HG02943 (cell line): Measurements from ENCODE around the gene GAD2.

Experiments
- ATAC-seq: cut with Tn5 transposase; IDR thresholded peaks from one replicate; pipeline ENCODE4 v1.9.1; 2021; ENCODE audit warnings: mild to moderate bottlenecking, low read depth, moderate library complexity; ENCODE audit not compliant: unreplicated experiment

Gene GAD2

GRCh38 chr10:26220901-26221300, 4.3 kb downstream of the GAD2 start:
- no peak for ATAC-seq

GRCh38 chr10:26221541-26221940, 5.0 kb downstream of the GAD2 start:
- ATAC-seq: no peak

DNA sequence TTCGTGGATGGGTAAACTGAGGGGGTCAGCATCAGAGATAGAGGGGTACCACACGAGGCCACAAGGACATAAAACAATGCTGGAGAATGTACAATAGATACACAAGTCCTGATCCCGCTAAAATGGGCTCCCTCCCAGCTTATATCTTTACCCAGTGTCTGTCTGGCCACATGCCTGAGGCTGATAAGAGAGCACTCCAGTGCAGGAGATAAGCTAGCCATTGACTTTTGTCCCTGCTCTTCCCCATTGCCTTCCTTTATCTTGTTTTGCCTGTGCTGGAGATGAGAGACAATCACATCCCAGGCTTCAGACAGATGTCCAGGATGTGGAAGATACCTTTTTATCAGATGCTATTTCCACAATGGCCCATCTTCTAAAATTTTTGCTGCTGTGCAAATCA, 6.0 kb downstream of the GAD2 start:
- ATAC-seq: no peak

DNA sequence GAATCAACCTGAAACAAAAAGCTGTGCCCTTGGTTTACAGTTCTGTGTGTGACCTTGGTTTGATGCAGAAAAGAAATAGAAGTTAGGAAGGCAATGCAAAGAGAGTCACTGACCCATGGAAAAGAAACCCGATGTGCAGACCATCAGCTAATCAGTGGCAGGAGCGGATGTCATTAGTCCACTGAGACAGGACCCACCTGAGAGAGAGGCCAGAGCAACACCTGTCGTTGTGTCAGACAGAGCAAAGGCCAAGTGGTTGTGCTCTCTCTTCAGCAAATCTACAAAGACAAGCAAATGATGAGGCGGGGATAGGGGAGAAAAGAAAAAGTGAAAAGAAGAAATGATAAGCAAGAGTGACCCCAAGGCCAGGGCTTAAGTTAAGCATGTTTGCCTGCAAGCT, 8.7 kb downstream of the GAD2 start:
- ATAC-seq: no peak

DNA sequence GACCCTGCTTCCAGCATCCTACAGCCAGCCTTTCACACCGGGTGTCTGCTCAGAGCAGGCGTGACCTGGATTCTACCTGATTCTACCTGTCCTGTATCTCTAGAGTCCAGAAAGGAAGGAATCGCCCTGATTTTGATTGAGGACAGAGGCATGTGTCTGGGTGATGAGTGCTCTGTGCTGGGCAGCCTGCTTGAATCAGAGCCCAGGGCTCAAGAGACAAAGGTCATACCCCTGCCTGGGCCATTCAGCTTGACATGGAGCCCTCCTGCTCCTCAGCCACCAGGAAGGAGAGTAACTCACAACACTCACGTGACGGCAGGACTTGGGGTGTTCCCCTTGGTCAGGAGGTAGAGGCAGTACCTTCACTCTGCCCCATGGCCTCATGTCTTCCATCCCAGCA, 11.2 kb downstream of the GAD2 start:
- no peak for ATAC-seq

DNA sequence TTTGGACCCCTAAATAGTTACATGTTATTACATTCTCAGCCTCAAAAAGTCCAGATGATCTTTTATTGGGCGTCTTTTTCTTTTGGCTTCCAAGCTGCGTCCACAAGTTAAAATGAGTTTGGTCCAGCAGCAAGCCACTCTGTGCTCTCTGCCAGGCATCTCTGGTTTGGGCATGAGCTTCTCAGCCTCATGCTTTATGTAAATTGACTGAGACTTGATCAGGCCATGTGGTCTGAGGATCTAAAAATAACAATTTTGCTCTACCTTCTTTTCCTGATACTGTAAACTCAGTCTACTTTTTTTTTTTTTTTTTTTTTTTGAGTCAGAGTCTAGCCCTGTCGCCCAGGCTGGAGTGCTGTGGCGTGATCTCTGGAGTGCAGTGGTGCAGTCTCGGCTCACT, 15.6 kb downstream of the GAD2 start:
- ATAC-seq: no peak

- ATAC-seq: no peak
Observed at GRCh38 chr10:26235761-26236160, 19.2 kb downstream of the GAD2 start.

- no peak for ATAC-seq
Observed at GRCh38 chr10:26238378-26238777, 21.8 kb downstream of the GAD2 start.

- no peak for ATAC-seq
Observed at GRCh38 chr10:26242706-26243350, 26.3 kb downstream of the GAD2 start.

GRCh38 chr10:26243351-26243720, 26.8 kb downstream of the GAD2 start:
- no peak for ATAC-seq

DNA sequence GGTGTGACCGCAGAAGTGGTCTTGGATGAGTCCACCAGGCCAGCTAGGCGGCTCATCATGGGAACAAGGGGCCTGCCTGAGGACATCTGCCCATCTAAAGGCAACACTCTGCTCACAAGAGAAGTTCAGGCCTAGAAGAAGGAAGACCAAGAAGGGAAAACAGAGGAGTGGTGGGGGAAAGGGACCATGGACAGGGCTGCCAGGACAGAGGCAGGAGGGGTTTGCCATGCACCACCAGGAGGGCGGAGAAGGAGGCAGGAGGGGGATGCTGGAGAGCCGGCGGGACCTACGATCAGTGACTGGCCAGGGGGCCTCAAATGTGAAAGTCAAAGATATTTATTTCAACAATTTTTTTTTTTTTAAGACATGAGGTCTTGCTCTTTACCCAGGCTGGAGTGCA, 33.1 kb downstream of the GAD2 start:
- ATAC-seq: no peak

GRCh38 chr10:26251925-26252324, 35.4 kb downstream of the GAD2 start:
- ATAC-seq: no peak

- ATAC-seq: no peak
Observed at GRCh38 chr10:26254616-26255015, 38.0 kb downstream of the GAD2 start.

- no peak for ATAC-seq
Observed at GRCh38 chr10:26259341-26259740, 42.8 kb downstream of the GAD2 start.

DNA sequence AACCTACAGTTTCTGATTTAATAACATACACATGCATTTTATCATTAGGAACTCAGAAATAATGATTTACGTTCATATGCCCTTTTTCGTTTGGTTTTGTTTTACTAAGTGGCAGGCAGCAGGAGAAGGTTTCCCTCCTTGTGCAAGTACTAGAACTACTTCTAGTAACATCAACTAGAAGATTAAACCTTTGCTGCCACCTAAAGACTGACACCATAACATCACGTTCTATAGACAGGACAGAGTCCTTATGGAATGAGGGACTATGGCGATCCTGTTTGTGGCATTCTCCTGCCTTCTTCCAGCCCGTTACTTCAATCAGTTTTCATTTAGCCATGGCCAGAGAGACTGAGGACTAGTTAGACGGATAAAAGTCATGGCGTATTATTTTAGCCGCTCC, 53.2 kb downstream of the GAD2 start:
- ATAC-seq: no peak

DNA sequence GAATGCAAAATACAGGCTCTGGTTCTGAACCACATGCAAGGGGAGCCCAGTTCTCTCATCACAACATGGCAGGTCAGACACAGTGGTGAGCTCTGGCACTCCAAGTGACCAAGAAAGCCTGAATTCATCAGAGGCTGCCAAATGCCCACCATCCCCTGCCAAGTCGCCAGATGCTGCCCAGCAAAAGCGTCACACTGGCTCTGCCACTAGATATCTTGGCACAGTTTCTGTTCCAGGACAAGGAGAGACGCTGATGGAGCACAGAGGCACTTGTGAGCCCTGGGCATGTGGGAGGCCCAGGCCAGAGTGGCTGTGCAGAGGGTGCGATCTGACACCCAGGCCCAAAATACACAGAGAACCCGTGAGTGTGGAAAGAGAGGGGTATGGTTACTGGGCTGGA, 57.8 kb downstream of the GAD2 start:
- ATAC-seq: no peak

DNA sequence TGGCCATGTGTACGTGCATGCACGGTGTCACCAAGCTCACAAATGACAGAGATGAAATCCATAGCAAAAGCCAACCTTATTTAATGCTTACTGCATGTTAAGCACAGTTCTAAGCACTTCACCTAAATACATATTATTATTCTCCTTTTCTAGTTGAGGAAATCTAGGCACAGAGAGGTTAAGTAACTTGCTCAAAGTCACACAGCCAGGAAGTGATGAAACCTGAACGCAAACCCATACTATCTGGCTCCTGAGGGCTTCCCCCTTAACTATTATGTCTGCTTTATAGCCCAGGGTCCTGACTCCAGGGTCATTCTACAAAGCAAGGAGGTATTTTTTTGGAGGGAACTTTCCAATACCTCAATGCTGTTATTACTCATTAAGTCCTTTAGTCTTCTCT, 61.7 kb downstream of the GAD2 start:
- no peak for ATAC-seq

GRCh38 chr10:26290236-26290635, 73.7 kb downstream of the GAD2 start:
- ATAC-seq: no peak

DNA sequence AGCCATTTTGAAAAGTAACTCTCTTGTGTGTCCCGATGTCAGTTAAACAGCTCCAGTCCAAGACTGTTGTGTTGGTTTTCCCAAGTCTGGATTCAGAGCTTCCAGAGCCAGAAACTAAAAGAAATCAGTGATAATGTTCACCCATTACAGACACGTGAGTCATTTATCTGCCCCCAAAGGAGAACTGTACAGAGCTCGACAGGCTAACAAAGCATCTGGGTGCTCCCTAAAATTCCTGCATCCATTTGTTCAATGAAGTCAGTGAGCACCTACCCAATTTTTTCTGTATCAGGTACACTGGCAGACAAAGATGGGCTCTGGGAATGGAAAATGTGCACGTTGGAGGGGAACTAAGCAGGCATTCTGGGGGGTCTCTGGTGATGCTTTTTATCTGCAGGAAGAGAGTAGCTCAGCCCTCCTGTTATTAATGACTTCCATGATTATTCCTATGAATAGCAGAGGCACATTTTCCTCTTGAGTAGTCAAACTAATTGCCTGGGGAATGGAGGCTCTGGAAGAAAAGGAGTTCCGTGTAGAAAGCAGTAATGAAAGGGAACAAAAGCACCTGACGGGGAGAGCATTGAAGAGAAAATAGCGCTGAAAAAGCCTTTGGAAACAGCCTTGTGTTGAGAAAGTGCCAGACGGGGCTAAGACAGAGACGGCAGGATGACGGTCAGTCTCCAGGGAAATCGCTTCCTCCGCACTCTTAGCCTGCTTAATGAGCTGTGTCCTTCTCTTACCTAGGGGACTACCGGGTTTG, 75.3 kb downstream of the GAD2 start:
- ATAC-seq: no peak

- no peak for ATAC-seq
Observed at GRCh38 chr10:26296360-26296759, 79.8 kb downstream of the GAD2 start.

DNA sequence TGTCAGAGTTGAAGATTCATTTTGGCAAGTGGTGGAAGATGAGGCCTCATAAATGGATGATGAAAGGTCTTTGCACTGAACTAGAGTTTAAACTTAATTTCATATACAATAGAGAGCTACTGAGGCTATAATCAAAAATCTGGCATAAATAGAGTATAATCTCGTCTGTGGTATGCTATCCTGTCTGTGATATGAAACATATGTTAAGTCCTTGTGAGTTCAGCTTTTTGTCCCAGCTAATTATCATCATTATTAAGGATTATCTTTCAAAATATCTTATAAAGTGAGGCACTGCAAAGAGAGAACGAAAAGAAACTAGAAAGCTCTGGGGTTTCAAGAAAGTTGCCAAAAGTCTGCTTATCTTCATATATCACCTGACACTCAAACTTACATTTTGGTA, 83.4 kb downstream of the GAD2 start:
- no peak for ATAC-seq

DNA sequence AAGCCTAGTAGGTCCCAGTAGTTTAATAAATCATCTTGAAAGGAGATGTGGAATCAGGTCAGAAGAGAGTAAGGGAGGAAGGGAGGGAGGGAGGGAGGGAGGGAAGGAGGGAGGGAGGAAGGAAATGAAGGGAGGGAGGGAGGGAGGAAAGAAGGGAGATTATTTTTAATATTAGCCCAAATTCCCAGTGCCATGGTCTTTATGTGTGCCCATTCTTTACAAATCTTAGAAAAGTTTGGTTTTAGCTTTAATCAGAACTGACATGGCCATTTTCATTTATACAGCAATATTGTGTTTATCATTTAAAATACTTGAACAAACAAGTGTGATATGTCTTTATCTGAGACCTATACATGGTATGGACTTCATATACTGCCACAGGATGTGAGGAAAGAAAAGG, 86.8 kb downstream of the GAD2 start:
- no peak for ATAC-seq
